ENCODE data around the gene GRM2. TPM values are rescaled to one million over a fixed set of nuclear protein-coding genes. Genes with fewer than 3 reads are reported as not detected.

The GRM2 gene
- under 1 TPM; 0.26 to 0.99 TPM for total RNA-seq

GRCh38 chr3:51706788-51707731 lies at the start of gene GRM2:
TSS of gene GRM2 (plus strand) at chr3:51707068. CDS start at chr3:51708984, 1,916 bp downstream.
- intact Hi-C loops (cut with DNase I) = no loop called here
- no peaks in the 10 kb centered on the region for H3K9me3 ChIP-seq
- no peak within 1 kb of the TSS for H3K27ac ChIP-seq
- no peak within 1 kb of the TSS for H3K4me3 ChIP-seq
- 7 to 17% methylated on average over 38 to 64 of the region's 69 CpGs for WGBS, 2 donors
- DNase-seq (peak; percentile 79 to 90 (median 85)), ATAC-seq (peak; percentile 90)
- H3K36me3 ChIP-seq (replicated peaks in 1 of 2; ENCODE audit: insufficient read depth in 1 of 2, low read depth in 2 of 2) = peaks cover 4 to 7% of the 10 kb centered on the region in 2 donors
- no peaks in the 10 kb centered on the region for H3K27me3 ChIP-seq
- peaks cover 6% of the 10 kb centered on the region for H3K4me1 ChIP-seq
- TF ChIP-seq, protein P1, sequence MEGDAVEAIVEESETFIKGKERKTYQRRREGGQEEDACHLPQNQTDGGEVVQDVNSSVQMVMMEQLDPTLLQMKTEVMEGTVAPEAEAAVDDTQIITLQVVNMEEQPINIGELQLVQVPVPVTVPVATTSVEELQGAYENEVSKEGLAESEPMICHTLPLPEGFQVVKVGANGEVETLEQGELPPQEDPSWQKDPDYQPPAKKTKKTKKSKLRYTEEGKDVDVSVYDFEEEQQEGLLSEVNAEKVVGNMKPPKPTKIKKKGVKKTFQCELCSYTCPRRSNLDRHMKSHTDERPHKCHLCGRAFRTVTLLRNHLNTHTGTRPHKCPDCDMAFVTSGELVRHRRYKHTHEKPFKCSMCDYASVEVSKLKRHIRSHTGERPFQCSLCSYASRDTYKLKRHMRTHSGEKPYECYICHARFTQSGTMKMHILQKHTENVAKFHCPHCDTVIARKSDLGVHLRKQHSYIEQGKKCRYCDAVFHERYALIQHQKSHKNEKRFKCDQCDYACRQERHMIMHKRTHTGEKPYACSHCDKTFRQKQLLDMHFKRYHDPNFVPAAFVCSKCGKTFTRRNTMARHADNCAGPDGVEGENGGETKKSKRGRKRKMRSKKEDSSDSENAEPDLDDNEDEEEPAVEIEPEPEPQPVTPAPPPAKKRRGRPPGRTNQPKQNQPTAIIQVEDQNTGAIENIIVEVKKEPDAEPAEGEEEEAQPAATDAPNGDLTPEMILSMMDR (IDR thresholded peaks at IDR 0.05) = peak in 2 of 7 experiments; percentile 35 to 36
- no peak for TF ChIP-seq POLR2A (IDR thresholded peaks at IDR 0.05)

DNA sequence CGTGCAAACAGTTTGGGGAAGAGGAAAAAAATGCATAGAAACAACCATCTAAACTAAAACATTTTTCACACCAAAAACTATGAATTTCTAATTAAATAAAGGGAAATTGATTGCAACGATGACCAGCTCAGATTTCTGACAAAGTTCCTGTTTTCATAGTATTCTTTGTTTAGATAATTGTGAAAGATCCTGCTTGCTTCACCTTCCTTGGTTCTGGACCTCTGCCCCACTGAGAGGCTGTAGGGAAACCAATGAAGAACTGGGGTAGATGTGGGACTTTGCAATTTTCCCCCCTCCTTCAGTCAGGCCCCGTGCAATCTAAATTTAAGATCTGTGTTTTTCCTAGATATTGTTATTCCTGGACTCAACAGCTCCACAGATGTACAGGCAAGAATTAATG lies 49.6 kb upstream of the GRM2 start:
- no peaks in the 10 kb centered on the region for H3K27me3 ChIP-seq
- intact Hi-C loops (cut with DNase I) = no loop called here
- no peaks in the 10 kb centered on the region for H3K4me1 ChIP-seq
- TF ChIP-seq POLR2A (IDR thresholded peaks at IDR 0.05) = no peak
- TF ChIP-seq, protein P1 (IDR thresholded peaks at IDR 0.05) = no peak
- no peaks in the 10 kb centered on the region for H3K9me3 ChIP-seq
- no peak for DNase-seq
- H3K4me3 ChIP-seq = no peak overlapping the region
- peaks cover 0 to 14% of the 10 kb centered on the region in 2 donors for H3K36me3 ChIP-seq (replicated peaks in 1 of 2; ENCODE audit: insufficient read depth in 1 of 2, low read depth in 2 of 2)
- WGBS, 2 donors = 82 to 96% methylated on average over 3 of the region's 3 CpGs
- no peak overlapping the region for H3K27ac ChIP-seq
- no peak for ATAC-seq

DNA sequence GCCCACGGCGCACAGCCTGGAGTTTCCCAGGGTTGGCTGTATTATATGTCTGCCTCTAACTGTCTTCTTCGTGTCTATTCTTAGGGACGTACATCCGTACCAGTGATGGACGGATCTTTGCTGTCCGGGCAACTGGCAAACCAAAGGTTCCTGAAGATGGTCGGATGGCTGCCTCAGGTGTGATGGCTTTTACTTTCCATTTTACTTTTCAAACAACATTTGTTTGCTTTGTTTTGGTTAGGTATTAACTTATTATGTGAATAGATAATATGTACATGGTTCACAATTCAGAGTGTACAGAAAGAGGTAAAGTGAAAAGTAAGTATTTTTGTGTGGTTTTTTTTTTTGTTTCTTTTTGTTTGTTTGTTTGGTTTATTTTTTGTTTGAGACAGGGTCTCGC lies 46.9 kb upstream of the GRM2 start:
- DNase-seq (no peak), ATAC-seq (no peak)
- H3K4me1 ChIP-seq = no peaks in the 10 kb centered on the region
- no peak overlapping the region for H3K4me3 ChIP-seq
- no peaks in the 10 kb centered on the region for H3K9me3 ChIP-seq
- intact Hi-C loops (cut with DNase I) = no loop called here
- no peak overlapping the region for H3K27ac ChIP-seq
- no peaks in the 10 kb centered on the region for H3K27me3 ChIP-seq
- TF ChIP-seq, protein P1 (IDR thresholded peaks at IDR 0.05) = no peak
- TF ChIP-seq POLR2A (IDR thresholded peaks at IDR 0.05) = no peak
- H3K36me3 ChIP-seq (replicated peaks in 1 of 2; ENCODE audit: insufficient read depth in 1 of 2, low read depth in 2 of 2) = peaks cover 0 to 20% of the 10 kb centered on the region in 2 donors
- 88 to 91% methylated on average over 9 of the region's 9 CpGs for WGBS, 2 donors

- no peak for ATAC-seq
- peaks cover 0 to 15% of the 10 kb centered on the region in 2 donors for H3K36me3 ChIP-seq (replicated peaks in 1 of 2; ENCODE audit: insufficient read depth in 1 of 2, low read depth in 2 of 2)
- no peak for DNase-seq
- H3K27ac ChIP-seq = no peak overlapping the region
- H3K4me3 ChIP-seq = no peak overlapping the region
- TF ChIP-seq POLR2A (IDR thresholded peaks at IDR 0.05) = no peak
- TF ChIP-seq, protein P1 (IDR thresholded peaks at IDR 0.05) = no peak
- no peaks in the 10 kb centered on the region for H3K27me3 ChIP-seq
- 85 to 94% methylated on average over 4 to 14 of the region's 14 CpGs for WGBS, 2 donors
- H3K4me1 ChIP-seq = no peaks in the 10 kb centered on the region
- no peaks in the 10 kb centered on the region for H3K9me3 ChIP-seq
- intact Hi-C loops (cut with DNase I) = no loop called here
These were observed 44.4 kb upstream of the GRM2 start for GRCh38 chr3:51662456-51662855.

Data from body of pancreas (tissue), 4 donors.